Pons (tissue), 1 donor: Measurements from ENCODE around the gene APLN.
A peak's percentile ranks its signal among the peaks of the same experiment; 100 is the strongest.

Experiments used
- DNase-seq: peaks from one replicate; pipeline ENCODE4 v3.0.0-alpha.2; 2016; ENCODE audit warnings: low spot score

The APLN gene

GRCh38 chrX:129641469-129641868, 13.3 kb downstream of the APLN start:
- no peak for DNase-seq

- no peak for DNase-seq
These were observed 14.0 kb downstream of the APLN start for GRCh38 chrX:129640737-129641136.

GRCh38 chrX:129638917-129639316, 15.8 kb downstream of the APLN start:
- DNase-seq: no peak

GRCh38 chrX:129637217-129638109, 17.3 kb downstream of the APLN start:
- DNase-seq: peak; percentile 80

- no peak for DNase-seq
These were observed 18.5 kb downstream of the APLN start for GRCh38 chrX:129636175-129636681.

- peak; percentile 11 for DNase-seq
These were observed 20.2 kb downstream of the APLN start for GRCh38 chrX:129634541-129634940.

- no peak for DNase-seq
These were observed 22.3 kb downstream of the APLN start for GRCh38 chrX:129632443-129632842.

GRCh38 chrX:129631849-129632248, 22.9 kb downstream of the APLN start:
- no peak for DNase-seq

- no peak for DNase-seq
These were observed 24.9 kb downstream of the APLN start for GRCh38 chrX:129629837-129630236.

GRCh38 chrX:129626026-129626425, 28.7 kb downstream of the APLN start:
- no peak for DNase-seq

GRCh38 chrX:129622757-129623301, 31.9 kb downstream of the APLN start:
- DNase-seq: no peak

- no peak for DNase-seq
These were observed 35.8 kb downstream of the APLN start for GRCh38 chrX:129618997-129619396.

- DNase-seq: no peak
These were observed 37.3 kb downstream of the APLN start for GRCh38 chrX:129617420-129617819.

- DNase-seq: no peak
These were observed 40.1 kb downstream of the APLN start for GRCh38 chrX:129614481-129615255.

- DNase-seq: no peak
These were observed 41.2 kb downstream of the APLN start for GRCh38 chrX:129613596-129613995.

- no peak for DNase-seq
These were observed 42.4 kb downstream of the APLN start for GRCh38 chrX:129612396-129612795.

- DNase-seq: no peak
These were observed 45.4 kb downstream of the APLN start for GRCh38 chrX:129609395-129609794.

GRCh38 chrX:129608496-129608895, 46.3 kb downstream of the APLN start:
- DNase-seq: no peak

- DNase-seq: peak; percentile 64
These were observed 47.8 kb downstream of the APLN start for GRCh38 chrX:129606918-129607317.

GRCh38 chrX:129600981-129601424, 53.8 kb downstream of the APLN start:
- peak; percentile 74 for DNase-seq

GRCh38 chrX:129599996-129600395, 54.8 kb downstream of the APLN start:
- DNase-seq: no peak

GRCh38 chrX:129599499-129599898, 55.3 kb downstream of the APLN start:
- no peak for DNase-seq

- DNase-seq: no peak
These were observed 56.9 kb downstream of the APLN start for GRCh38 chrX:129597905-129598304.
